IPS-20b (cell line): ENCODE measurements around the gene CCR4.
"Not testable (repeated sequence)": the region's sequence is repeated elsewhere in the genome, so short reads cannot be mapped to it uniquely, and the experiment has no call there.

Experiments used
- H3K27ac ChIP-seq: one replicate; pipeline ENCODE4 v1.5.1; 2013; ENCODE audit warnings: low read length
- H3K27me3 ChIP-seq: 2 replicates; pipeline ENCODE4 v1.6.1; 2013; ENCODE audit warnings: mild to moderate bottlenecking, low read length, inconsistent platforms; ENCODE audit not compliant: insufficient read depth
- H3K36me3 ChIP-seq: 2 replicates; pipeline ENCODE4 v1.6.1; 2013; ENCODE audit warnings: low read depth, mild to moderate bottlenecking, inconsistent platforms, low read length, moderate library complexity; ENCODE audit not compliant: insufficient read depth
- H3K4me1 ChIP-seq: 2 replicates; pipeline ENCODE4 v1.6.1; 2013; ENCODE audit warnings: mild to moderate bottlenecking, control low read depth, inconsistent platforms, low read length, moderate library complexity; ENCODE audit not compliant: insufficient read depth
- H3K4me3 ChIP-seq: 2 replicates; pipeline ENCODE4 v1.5.1; 2013; ENCODE audit warnings: mild to moderate bottlenecking, low read length, inconsistent platforms
- H3K9ac ChIP-seq: 2 replicates; pipeline ENCODE4 v1.6.1; 2013; ENCODE audit warnings: low read depth, mild to moderate bottlenecking, inconsistent platforms, low read length, moderate library complexity
- H3K9me3 ChIP-seq: 2 replicates; pipeline ENCODE4 v1.6.1; 2013; ENCODE audit warnings: mild to moderate bottlenecking, low read depth, low read length, inconsistent platforms; ENCODE audit not compliant: insufficient read depth

CCR4 gene

GRCh38 chr3:32951410-32951811, at the start of gene CCR4:
CCR4 (plus strand) TSS chr3:32951644; CDS start chr3:32953423, 1,779 bp downstream.
- H3K9ac ChIP-seq, result no peak within 1 kb of the TSS
- H3K9me3 ChIP-seq, result no peaks in the 10 kb centered on the region
- no peaks in the 10 kb centered on the region for H3K4me1 ChIP-seq
- no peaks in the 10 kb centered on the region for H3K36me3 ChIP-seq
- H3K4me3 ChIP-seq, result no peak within 1 kb of the TSS
- no peak within 1 kb of the TSS for H3K27ac ChIP-seq
- H3K27me3 ChIP-seq, result no peaks in the 10 kb centered on the region

DNA sequence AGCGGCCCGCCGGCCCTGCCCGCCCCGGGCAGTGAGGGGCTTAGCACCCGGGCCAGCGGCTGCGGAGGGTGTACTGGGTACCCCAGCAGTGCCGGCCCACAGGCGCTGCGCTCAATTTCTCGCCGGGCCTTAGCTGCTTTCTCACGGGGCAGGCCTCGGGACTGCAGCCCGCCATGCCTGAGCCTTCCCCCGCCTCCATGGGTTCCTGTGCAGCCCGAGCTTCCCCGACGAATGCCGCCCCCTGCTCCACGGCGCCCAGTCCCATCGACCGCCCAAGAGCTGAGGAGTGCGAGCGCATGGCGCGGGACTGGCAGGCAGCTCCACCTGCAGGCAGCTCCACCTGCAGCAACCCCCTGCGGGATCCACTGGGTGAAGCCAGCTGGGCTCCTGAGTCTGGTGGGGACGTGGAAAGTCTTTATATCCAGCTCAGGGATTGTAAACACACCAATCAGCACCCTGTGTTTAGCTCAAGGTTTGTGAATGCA, 48.5 kb upstream of the CCR4 start:
- H3K27ac ChIP-seq, H3K4me1 ChIP-seq, H3K27me3 ChIP-seq, H3K9ac ChIP-seq, H3K9me3 ChIP-seq: not testable (repeated sequence)
- peaks cover 14% of the 10 kb centered on the region for H3K36me3 ChIP-seq
- peak overlapping the region; percentile 39; the same call in 1 of the 2 replicates for H3K4me3 ChIP-seq

- H3K4me1 ChIP-seq, result peaks cover 3% of the 10 kb centered on the region; the same call in 1 of the 2 replicates
Measured at GRCh38 chr3:32903953-32904352, 47.5 kb upstream of the CCR4 start.

DNA sequence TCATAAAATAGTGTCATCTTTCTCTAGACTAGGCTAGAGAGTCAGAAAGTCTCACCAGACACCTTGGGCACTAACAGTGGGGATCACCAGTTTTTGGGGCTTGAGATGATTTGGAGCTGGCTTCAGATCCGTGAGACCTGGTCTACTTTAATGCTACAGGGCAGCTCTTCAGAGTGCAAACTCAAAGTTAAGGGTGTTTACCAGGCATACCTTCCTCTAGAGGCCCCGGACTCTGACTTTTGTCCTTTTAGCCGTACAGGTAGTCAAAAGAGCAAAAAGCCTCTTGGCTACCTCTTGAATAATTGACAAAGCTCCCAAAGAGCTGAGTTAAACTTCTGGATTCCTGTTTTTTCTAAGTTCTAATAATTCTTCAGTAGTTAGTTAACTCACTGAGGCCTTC, 41.4 kb upstream of the CCR4 start:
- no peaks in the 10 kb centered on the region for H3K36me3 ChIP-seq
- H3K9ac ChIP-seq, result no peak overlapping the region

More at GRCh38 chr3:32903953-32904352, 47.5 kb upstream of the CCR4 start:
- H3K9me3 ChIP-seq, result no peaks in the 10 kb centered on the region
- H3K27me3 ChIP-seq, result no peaks in the 10 kb centered on the region
- H3K36me3 ChIP-seq, result peaks cover 4% of the 10 kb centered on the region; the same call in 1 of the 2 replicates
- no peak overlapping the region for H3K9ac ChIP-seq
- H3K4me3 ChIP-seq, result no peak overlapping the region
- H3K27ac ChIP-seq, result no peak overlapping the region

GRCh38 chr3:32910954-32911353, 40.5 kb upstream of the CCR4 start:
- Histone ChIP-seq H3K4me3 (no peak overlapping the region), H3K9me3 (no peaks in the 10 kb centered on the region), H3K4me1 (no peaks in the 10 kb centered on the region), H3K27me3 (no peaks in the 10 kb centered on the region), H3K9ac (no peak overlapping the region), H3K27ac (no peak overlapping the region), H3K36me3 (no peaks in the 10 kb centered on the region)

More for the DNA sequence above, 41.4 kb upstream of the CCR4 start:
- Histone ChIP-seq H3K4me1 (no peaks in the 10 kb centered on the region), H3K4me3 (no peak overlapping the region), H3K27me3 (no peaks in the 10 kb centered on the region), H3K27ac (no peak overlapping the region), H3K9me3 (no peaks in the 10 kb centered on the region)

DNA sequence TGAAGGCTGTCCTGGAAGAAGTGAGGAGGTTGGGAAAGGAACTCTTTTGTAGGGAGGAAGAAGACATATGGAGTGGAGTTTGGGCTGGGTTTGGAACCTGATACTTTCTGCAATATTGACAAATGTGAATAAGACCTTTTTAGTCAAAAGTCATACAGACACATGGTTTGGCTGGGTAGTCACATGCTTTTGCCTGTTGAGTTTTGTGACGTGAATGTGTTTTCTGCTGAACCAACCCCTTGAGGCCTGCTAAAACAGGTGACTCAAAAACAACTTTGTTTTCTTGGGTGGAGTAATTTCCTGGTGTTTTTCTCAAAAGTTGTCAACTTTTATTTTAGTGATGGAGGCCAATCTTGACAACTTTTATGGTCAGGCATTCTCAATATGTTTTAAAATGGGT, 39.4 kb upstream of the CCR4 start:
- H3K9me3 ChIP-seq, result no peaks in the 10 kb centered on the region
- no peaks in the 10 kb centered on the region for H3K36me3 ChIP-seq
- no peak overlapping the region for H3K9ac ChIP-seq
- H3K27ac ChIP-seq, result no peak overlapping the region
- no peaks in the 10 kb centered on the region for H3K27me3 ChIP-seq
- H3K4me1 ChIP-seq, result no peaks in the 10 kb centered on the region
- no peak overlapping the region for H3K4me3 ChIP-seq

- H3K4me3 ChIP-seq, result no peak overlapping the region
- no peaks in the 10 kb centered on the region for H3K27me3 ChIP-seq
Measured at GRCh38 chr3:32913790-32914446, 37.5 kb upstream of the CCR4 start.

DNA sequence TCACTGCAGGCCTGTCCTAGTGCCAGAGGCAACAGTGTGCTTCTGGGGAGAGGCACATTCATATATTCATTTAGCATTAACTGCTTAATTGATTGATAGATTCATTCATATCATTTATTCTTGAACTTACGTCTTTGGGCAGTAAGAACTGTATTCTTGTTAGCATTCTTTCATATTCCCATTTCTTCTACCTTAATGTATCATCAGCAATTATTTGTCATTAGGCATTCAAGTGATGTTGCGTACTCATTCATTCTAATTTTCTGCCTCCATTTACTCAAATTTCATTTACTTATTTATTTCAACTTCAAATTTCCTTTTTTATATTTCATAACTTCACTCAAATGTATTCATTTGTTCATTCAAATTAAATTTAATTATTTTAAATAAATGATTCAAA, 31.5 kb upstream of the CCR4 start:
- Histone ChIP-seq H3K27me3 (no peaks in the 10 kb centered on the region), H3K4me1 (no peaks in the 10 kb centered on the region), H3K9me3 (no peaks in the 10 kb centered on the region), H3K9ac (no peak overlapping the region), H3K4me3 (no peak overlapping the region), H3K27ac (no peak overlapping the region), H3K36me3 (no peaks in the 10 kb centered on the region)

More at GRCh38 chr3:32913790-32914446, 37.5 kb upstream of the CCR4 start:
- Histone ChIP-seq H3K27ac (no peak overlapping the region), H3K4me1 (no peaks in the 10 kb centered on the region), H3K9ac (no peak overlapping the region), H3K36me3 (no peaks in the 10 kb centered on the region), H3K9me3 (no peaks in the 10 kb centered on the region)

GRCh38 chr3:32922078-32922477, 29.4 kb upstream of the CCR4 start:
- H3K27ac ChIP-seq, result no peak overlapping the region

GRCh38 chr3:32930161-32930560, 21.3 kb upstream of the CCR4 start:
- Histone ChIP-seq H3K4me1 (no peaks in the 10 kb centered on the region), H3K27me3 (no peaks in the 10 kb centered on the region), H3K36me3 (no peaks in the 10 kb centered on the region), H3K4me3 (no peak overlapping the region), H3K9me3 (no peaks in the 10 kb centered on the region), H3K27ac (no peak overlapping the region), H3K9ac (no peak overlapping the region)

More at GRCh38 chr3:32922078-32922477, 29.4 kb upstream of the CCR4 start:
- H3K4me1 ChIP-seq, result no peaks in the 10 kb centered on the region
- no peaks in the 10 kb centered on the region for H3K27me3 ChIP-seq
- no peak overlapping the region for H3K4me3 ChIP-seq
- H3K9ac ChIP-seq, result no peak overlapping the region
- no peaks in the 10 kb centered on the region for H3K36me3 ChIP-seq
- H3K9me3 ChIP-seq, result no peaks in the 10 kb centered on the region

DNA sequence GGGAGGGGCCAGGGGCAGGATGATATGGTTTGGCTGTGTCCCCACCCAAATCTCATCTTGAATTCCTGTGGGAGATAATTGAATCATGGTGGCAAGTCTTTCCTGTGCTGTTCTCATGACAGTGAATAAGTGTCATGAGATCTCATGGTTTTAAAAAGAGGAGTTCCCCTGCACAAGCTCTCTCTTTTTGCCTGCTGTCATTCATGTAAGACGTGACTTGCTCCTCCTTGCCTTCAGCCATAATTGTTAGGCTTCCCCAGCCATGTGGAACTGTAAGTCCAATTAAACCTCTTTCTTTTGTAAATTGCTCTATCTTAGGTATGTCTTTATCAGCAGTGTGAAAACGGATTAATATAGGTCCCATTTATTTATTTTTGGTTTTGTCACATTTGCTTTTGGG, 20.2 kb upstream of the CCR4 start:
- H3K27ac ChIP-seq, H3K27me3 ChIP-seq, H3K9ac ChIP-seq, H3K36me3 ChIP-seq, H3K4me3 ChIP-seq, H3K4me1 ChIP-seq, H3K9me3 ChIP-seq: not testable (repeated sequence)

- H3K27me3 ChIP-seq, result no peaks in the 10 kb centered on the region
- H3K27ac ChIP-seq, result no peak overlapping the region
- no peak overlapping the region for H3K9ac ChIP-seq
- H3K9me3 ChIP-seq, result peaks cover 3% of the 10 kb centered on the region; the same call in 1 of the 2 replicates
- no peak overlapping the region for H3K4me3 ChIP-seq
- H3K4me1 ChIP-seq, result no peaks in the 10 kb centered on the region
- no peaks in the 10 kb centered on the region for H3K36me3 ChIP-seq
Measured at GRCh38 chr3:32934150-32934742, 17.2 kb upstream of the CCR4 start.
